Fibroblast of villous mesenchyme (primary cell): Measurements from ENCODE around the gene GHITM. TPM values are rescaled to one million over a fixed set of nuclear protein-coding genes. Genes with fewer than 3 reads are reported as not detected.

ENCODE experiments used
- DNase-seq: peaks from one replicate; pipeline ENCODE4 v3.0.0-alpha.2; 2010; ENCODE audit warnings: low read depth
- H3K4me3 ChIP-seq: 2 replicates; pipeline ENCODE4 v1.5.1; 2011; ENCODE audit warnings: low read depth, mild to moderate bottlenecking, low read length
- total RNA-seq: library from RNA; depleted of rRNA; stranded (reverse); fragments of >200 nt; gene quantifications from 2 replicates; pipeline ENCODE4 v1.2.3, GENCODE V29; 2012
- TF ChIP-seq, protein P1 (sequence below): IDR thresholded peaks from 2 replicates; pipeline ENCODE4 v1.5.1; 2012; ENCODE audit warnings: low read depth, mild to moderate bottlenecking, low read length; ENCODE audit not compliant: insufficient read depth

Gene GHITM
- total RNA-seq, 1 donor, result 185 TPM

DNA sequence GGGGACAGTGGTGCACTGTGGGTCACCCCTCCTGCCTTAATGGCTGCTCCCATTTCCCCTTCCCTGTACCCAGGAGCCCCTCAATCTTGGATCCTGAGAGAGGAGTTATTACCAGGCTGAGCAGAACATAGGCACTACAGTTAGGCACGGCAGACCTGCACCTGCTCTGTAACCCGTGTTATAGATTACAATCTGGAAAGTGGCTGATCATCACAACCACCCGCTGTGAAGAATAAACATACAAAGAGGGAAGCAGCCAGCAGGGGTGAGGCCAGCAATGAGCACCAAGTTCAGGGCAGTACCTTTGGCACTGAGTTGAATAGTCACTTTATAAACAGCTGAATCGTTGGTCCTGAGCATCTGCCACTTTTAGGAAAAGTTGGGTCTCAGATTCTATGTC is 56.8 kb downstream of the GHITM start:
- TF ChIP-seq, protein P1, sequence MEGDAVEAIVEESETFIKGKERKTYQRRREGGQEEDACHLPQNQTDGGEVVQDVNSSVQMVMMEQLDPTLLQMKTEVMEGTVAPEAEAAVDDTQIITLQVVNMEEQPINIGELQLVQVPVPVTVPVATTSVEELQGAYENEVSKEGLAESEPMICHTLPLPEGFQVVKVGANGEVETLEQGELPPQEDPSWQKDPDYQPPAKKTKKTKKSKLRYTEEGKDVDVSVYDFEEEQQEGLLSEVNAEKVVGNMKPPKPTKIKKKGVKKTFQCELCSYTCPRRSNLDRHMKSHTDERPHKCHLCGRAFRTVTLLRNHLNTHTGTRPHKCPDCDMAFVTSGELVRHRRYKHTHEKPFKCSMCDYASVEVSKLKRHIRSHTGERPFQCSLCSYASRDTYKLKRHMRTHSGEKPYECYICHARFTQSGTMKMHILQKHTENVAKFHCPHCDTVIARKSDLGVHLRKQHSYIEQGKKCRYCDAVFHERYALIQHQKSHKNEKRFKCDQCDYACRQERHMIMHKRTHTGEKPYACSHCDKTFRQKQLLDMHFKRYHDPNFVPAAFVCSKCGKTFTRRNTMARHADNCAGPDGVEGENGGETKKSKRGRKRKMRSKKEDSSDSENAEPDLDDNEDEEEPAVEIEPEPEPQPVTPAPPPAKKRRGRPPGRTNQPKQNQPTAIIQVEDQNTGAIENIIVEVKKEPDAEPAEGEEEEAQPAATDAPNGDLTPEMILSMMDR, result no peak
- no peak overlapping the region for H3K4me3 ChIP-seq
- no peak for DNase-seq

DNA sequence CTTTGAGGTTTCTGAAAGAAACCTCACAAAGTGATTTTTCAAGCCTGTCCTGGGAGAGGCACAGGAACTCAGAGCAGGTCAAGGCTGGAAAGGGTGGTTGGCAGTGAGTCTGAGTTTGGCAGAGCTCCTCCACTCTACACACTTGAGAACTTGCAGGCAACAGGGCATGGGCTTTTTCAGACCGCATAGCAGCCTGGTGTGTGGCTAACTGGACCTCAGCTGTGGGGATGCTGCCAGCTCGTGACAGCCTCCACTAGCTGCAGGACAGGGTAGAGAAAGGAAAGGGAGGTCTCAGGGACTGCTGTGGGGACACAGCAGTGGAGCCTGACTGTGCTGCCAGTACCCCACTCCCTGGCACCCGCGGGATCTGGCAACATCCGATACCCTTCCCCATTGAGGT is 57.6 kb downstream of the GHITM start:
- H3K4me3 ChIP-seq, result no peak overlapping the region
- TF ChIP-seq, protein P1, result no peak
- DNase-seq, result no peak

DNA sequence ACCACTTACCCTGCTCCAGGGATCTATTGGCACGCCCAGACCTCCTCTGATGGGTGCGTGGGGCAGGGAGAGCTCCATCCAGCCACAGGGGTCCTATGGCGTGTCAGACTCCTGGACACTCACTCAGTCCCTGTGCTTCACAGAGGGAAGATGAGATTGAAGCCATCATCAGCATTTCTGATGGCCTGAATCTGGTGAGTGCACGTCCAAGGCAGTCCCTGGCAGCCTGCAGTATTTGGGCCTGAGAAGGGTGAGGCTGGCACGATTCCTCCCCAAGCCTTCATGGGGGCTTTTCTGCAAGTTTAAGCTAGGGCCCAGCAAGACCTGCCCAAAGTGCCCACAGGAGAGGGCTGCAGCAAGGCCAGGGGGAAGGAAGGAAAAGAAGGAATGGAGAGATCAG is 58.3 kb downstream of the GHITM start:
- TF ChIP-seq, protein P1, result no peak

DNA sequence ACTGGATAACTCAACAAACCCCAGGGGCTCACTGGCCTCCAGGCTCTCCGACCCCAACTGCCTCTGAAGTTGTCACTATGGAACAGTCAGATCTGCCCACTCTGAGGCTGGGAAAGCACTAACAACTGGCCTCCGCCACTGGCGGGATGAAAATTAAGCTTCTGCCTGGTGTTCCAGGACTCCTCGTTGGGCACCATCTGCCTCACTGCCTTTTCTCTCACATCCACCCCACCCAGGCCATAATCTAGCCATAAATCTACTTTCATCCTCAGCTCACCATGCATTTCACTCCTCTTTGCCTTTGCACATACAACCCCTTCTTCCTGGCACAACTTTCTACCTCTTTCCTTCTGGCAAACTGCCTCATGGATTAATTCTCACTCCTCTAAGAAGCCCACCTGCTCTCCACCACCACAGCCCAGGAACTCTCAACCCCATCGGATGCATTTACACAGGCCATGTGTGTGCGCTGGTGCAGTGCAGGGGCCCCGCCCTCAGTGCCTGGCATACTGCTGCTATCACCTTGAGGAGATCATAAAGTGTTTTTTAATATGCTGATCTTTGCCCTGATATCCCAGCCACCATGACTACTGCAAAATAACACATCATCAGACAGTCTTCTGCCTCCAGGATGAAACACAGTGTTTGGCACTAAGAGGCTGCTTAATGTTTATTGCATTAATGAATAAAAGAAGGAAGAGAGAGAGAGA is 59.1 kb downstream of the GHITM start:
- H3K4me3 ChIP-seq, result no peak overlapping the region
- TF ChIP-seq, protein P1, result no peak
- DNase-seq, result no peak

More for the DNA sequence above, 58.3 kb downstream of the GHITM start:
- no peak for DNase-seq
- H3K4me3 ChIP-seq, result no peak overlapping the region

DNA sequence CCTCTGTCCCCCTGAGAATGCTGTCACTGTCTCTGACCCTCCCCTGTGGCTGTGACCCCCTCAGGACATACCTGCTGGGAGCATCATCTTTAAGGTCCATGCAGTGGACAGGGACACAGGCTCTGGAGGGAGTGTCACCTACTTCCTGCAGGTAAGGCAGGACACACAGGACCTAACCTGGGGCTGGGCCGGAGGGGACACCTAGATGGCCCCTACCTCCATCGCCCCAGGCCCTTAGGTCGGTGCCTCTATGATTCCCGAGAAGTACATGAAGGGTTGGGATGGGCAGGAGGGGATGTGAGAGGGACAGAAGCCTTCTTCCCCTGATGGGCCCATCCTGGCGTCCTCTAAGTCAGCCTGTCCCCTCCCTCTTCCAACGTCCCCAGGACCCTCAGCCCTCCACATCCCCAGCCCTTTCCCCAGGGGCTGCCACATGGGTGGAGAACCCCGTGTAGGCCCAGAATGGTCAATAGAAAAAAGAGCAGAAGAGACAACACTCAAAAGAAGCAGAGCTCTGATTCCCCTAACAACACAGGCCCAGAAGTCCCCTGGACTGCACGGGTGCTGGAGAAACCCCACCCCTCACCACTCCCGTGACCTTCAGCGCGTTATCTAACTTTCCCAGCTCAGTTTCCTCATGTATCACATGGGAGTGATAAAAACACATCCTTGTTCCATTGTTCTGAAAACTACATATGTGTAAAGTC is 61.4 kb downstream of the GHITM start:
- DNase-seq, result no peak
- no peak overlapping the region for H3K4me3 ChIP-seq
- TF ChIP-seq, protein P1, result no peak

DNA sequence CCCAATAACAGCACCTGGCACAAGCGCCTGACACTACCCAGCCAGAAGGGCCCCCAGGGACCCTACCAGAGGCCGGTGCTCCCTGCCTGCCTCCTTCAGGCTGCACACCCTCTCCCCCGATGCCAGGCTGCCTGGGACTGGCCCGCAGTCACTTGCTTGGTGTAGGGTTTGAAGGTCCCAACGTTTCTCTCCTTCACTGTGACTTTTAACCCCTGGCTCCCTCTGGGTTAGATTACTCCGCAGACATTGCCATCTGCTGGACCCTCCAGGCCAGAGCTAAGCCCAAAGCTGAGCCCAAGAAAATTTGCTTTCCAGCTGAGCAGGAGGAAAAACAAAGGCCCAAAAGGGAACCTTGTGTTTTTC is 61.9 kb downstream of the GHITM start:
- H3K4me3 ChIP-seq, result no peak overlapping the region
- DNase-seq, result no peak
- TF ChIP-seq, protein P1, result no peak

DNA sequence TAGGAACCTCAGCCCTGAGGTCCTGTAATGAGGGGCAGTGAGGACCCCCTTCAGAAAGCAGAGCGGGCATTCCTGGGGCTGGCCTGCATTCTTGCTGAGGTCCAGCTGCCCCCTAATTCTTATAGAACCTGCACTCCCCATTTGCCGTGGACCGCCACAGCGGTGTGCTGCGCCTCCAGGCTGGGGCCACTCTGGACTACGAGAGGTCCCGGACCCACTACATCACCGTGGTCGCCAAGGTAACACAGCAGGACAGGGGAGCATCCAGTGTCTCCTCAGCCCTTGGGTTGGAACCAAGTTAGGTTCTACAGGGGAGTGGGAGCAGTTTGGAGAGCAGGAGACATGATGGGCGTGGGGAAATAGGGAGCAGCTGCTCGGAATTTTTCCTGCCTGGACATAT is 62.4 kb downstream of the GHITM start:
- no peak for DNase-seq
- H3K4me3 ChIP-seq, result no peak overlapping the region
- TF ChIP-seq, protein P1, result no peak
